HG02870 (cell line): ENCODE measurements around the gene ZDHHC11.
"Not testable (repeated sequence)": the region's sequence is repeated elsewhere in the genome, so short reads cannot be mapped to it uniquely, and the experiment has no call there.

Experiments
- ATAC-seq: cut with Tn5 transposase; IDR thresholded peaks from one replicate; pipeline ENCODE4 v1.9.1; 2021; ENCODE audit warnings: mild to moderate bottlenecking, moderate library complexity; ENCODE audit not compliant: unreplicated experiment

ZDHHC11 gene

DNA sequence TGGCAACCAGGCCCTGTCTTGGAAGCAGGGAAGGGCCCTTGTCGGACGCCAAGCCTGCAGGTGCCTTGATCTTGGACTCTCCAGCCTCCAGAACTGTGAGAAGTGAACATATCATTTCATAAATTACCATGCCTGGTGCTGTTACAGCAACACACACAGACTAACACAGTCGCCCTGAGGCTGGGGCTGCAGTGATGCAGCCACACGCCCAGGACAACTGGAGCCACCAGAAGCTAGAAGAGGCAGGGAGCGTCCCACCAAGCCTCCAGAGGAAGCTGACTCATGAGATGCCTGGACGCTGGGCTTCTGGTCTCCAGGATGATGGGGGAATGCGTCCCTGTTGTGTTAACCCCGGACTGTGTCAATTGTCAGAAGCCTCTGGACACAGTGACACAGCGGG is 71.8 kb downstream of the ZDHHC11 start:
- not testable (repeated sequence) for ATAC-seq

DNA sequence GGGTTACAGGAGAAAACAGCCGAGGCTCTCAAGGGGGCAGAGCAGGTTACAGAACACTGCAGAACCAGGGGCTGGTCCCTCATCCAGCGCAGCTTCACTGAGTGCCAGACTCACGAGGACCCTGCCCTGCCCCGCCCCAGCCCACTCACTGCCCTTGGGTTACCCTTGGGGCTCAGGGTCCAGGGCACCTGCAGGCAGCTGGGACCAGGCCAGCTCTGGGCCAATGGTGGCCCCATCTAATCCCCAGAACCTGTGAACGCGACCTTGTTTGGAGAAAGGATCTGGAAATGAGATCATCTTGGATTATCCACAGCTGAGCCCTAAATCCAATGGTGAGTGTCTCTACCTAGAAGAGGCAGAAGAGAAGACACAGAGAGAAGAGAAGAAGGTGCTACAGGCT is 72.4 kb downstream of the ZDHHC11 start:
- ATAC-seq = not testable (repeated sequence)

DNA sequence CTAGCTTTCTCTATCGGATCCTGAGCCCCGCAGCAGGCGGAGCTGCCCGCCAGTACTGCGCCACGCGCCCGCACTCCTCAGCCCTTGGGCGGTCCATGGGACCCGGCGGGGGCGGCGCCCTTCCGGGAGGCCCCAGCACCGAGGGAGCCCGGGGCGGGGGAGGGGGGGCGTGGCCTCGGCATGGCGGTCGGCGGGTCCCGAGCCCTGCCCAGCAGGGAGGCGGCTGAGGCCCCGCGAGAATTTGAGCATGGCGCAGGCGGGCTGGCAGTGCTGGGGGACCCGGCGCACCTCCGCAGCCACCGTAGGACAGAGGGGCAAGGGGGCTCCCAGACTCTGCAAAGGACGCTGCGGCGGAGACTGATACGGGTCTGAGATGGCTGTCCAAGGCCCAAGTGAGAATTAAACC is 73.0 kb downstream of the ZDHHC11 start:
- ATAC-seq = no peak

DNA sequence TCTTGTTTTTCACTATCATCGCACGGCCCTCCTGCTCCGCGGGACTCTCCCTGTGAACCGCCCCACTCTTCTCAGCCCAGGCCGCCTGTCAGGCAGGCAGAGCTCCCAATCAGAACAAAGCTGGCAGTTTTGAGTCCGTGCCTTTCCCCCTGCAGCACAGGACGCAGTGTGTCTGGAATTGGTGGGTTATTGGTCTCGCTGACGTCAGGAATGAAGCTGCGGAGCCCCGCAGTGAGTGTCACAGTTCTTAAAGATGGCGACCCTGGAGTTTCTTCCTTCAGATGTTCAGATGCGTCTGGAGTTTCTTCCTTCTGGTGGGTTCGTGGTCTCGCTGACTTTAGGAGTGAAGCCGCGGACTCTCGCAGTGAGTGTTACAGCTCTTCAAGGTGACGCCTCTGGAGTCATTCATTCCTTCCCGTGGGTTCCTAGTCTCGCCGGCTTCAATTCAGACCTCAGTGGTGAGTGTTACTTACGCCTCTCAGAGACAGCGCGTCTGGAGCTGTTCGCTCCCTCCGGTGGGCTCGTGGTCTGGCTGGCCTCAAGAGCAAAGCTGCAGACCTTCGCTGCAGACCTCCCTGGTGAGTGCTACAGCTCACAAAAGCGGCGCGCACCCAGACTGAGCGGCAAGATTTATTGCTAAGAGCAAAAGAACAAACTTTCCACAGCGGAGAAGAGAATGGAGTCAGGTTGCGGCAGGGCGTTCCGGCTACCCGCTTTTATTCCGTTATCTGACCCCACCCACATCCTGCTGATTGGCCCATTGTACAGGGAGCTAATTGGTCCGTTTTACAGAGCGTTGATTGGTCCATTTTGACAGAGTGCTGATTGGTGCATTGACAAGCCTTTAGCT is 73.7 kb downstream of the ZDHHC11 start:
- no peak for ATAC-seq

DNA sequence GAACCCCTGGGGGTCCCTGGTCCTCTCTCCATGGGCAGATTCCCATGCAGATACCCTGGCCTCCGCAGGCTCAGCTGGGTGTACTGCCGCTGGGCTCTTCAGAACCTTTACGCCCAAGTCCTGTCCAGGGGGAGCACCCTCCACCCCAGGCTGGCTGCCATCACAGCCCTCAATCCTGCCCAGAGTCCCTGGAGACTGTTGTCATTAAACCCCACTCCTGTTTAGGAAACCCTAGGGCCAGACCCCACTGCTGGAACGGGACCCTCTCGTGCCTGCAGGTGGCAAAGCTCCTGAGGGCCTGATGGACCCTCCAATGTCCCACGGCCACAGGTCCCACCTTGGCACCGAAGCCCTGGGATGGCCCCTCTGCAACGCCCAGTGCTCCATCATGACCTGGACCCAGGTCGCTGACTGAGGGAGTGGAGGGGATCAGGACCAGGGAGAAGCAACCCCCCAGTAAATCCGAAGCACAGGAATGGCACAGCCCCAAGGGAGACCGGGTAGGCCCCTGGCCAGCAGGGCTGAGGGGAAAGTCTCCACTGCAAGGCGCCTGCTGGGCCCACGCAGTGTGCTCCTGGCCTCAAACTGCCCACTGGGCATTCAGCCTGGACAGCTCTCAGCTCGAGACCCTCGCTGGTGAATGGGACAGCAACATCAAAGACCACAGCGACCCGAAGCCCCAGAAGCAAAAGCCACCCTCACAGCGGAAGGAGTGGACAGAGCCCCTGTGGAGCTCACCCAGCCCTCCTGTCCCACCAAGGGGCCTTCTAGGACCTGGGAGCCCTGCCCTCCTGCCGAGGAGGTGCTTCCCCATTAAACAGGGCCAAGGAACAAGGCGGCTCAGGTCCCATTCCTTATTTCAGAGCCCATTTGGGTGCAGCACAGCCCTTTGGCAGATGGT is 74.6 kb downstream of the ZDHHC11 start:
- no peak for ATAC-seq

DNA sequence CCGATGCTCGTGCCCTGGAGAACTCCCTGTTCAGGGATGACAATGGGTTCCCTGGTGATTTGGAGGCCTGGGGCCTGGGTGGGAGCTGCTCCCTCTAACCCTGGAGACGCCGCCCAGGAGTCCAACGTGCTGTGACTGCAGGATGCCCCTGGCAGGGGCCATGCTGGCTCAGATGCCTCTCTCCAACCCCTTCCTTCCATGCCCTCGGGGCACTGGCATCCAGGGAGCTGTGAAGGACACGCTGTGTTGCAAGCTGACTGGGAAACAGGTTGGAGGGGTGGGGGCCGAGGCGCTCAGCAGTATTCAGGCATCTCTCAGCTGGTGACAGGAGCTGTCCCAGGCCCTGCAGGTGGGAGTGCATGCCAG is 75.2 kb downstream of the ZDHHC11 start:
- ATAC-seq = not testable (repeated sequence)

DNA sequence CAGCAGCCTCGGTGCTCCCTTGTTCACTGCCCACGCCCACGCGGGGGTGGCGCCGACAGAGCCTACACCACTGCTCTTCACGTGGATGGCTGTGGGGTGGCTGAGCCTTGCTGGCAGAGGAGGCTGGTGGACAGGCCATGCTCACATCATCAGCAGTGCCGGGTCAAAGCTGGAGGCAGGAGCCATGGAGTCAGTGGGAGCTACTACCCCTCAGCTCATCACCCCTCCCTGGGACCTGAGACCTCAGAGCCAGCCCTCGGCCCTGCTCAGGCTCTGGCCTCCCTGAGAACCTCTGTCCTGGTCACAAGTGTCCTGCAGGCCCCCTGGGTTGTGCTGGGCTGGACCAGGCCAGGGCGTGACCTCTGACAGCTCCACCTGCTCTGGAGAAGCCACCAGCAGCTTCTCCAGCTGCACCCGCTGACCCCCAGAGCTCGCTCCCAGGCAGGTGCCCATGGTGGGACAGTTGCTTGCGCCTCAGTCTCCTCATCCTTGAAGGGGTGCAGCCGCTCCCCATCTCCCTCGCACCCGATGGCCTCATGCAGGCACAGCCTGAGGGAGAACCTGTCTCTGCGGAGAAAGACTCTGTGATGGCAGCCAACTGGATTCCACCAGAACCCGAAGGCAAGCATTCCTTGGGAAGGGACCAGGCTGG is 75.8 kb downstream of the ZDHHC11 start:
- ATAC-seq = not testable (repeated sequence)

DNA sequence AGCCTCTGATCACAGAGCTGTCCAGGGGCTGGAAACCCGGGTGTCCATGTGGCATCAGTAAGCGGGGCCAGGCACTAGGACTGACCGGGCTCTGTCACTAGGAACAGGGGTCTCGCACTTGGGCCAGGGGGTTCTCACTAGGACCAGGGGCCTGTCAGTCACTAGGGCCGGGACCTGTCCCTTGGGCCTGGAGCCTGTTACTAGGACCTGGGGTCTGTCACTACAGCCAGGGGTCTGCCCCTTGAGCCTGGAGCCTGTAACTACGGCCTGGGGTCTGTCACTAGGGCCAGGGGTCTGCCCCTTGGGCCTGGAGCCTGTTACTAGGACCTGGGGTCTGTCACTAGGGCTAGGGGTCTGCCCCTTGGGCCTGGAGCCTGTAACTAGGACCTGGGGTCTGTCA is 76.5 kb downstream of the ZDHHC11 start:
- not testable (repeated sequence) for ATAC-seq

DNA sequence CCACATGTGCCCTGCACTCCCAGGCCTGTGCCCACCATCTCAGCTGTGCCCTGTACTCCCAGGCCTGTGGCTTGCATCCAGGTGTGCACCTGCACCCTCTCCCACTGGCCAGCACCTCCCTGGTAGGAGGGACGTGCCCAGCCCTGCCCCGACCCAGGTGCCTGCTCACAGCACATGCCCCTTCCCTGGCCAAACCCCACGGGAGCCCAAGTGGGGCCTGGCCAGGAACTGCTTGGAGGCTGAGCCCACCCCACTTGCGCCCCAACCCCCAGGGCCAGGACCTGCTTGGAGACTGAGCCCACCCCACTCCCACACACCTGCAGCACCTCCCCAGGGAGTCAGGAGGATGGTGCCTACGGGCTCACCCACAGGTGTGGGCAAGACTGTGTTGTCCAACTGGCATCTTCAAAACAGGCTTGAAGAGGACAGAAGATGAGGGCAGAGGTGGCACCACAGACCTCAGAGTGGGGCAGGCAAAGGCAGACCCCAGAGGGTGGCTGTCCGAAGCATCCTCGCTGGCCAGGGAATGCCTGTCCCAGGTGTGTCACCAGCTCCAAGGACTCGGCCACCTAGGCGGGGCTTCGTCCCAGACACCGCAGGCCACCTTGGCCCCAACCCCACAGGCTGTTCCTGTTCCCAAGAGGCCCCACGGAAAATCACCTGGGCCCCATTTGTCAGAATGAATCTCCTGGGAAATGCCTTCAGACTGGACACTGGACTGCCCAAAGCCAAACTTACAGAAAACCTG is 77.1 kb downstream of the ZDHHC11 start:
- ATAC-seq = no peak

DNA sequence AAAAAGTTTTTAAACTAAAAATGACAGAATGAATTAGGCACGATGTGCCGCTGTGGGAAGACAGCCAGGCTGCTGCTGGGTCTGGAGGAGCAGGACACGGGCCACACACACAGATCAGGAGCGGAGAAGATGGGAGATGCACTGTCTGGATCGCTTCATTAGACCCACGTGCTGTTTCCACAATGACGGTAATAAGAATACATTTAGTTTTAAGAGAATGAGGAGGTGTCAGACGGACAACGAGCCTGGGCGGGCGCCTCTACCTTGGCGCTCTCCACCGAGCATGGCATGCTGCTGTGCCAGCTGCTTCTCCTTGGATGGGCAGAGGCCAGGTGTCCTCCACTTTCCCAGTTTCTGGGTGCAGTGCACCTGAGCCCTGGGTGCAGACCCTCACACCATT is 77.9 kb downstream of the ZDHHC11 start:
- ATAC-seq = not testable (repeated sequence)

DNA sequence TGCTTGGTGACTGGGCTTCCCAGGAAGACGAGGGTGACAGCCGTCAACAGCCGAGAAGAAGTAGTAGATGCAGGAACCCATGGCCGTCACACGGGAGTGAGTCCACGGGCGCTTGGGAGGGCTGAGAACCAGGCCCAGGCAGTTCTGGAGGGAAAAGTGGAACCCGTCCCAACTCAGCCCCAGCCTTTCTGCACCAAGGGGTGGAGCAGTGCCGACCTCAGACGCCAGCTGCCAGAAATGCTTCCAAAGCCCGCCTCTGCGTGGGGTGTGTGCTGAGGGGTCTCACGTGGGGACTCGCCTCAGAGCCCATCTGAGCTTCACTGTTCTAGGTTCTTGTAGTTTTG is 78.3 kb downstream of the ZDHHC11 start:
- not testable (repeated sequence) for ATAC-seq

DNA sequence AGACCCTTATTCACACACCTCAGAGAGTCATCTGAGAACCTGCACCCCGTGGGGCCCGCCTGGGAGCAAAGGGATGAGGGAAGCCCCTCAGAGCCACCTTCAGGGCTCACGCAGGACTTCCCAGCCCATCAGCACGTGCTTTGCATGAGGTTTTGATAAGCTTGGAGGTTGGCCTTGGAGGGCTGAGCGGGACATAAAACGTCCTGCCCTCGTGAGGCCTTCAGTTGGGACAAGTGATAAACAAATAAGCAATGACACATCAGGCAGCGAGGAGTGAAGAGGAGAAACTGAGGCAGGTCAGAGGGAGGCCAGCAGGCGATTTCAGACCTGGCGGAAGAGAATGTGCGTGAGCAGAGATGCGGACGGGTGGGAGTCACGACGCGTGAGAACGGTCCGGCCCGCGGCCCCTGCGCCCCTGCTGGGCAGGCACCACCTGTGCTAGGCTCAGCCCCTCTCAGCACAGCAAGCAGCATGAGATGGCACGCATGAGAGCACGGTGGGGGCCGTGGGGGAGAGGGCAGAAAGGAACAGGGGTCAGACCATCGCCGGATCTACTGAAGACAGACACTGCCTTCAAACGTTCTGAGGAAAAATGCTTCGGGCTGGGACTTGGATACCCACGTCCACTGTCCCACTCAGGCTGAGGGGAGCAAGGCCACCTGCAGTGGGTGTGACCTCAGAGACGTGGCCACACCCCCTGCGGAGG is 78.8 kb downstream of the ZDHHC11 start:
- ATAC-seq = not testable (repeated sequence)

DNA sequence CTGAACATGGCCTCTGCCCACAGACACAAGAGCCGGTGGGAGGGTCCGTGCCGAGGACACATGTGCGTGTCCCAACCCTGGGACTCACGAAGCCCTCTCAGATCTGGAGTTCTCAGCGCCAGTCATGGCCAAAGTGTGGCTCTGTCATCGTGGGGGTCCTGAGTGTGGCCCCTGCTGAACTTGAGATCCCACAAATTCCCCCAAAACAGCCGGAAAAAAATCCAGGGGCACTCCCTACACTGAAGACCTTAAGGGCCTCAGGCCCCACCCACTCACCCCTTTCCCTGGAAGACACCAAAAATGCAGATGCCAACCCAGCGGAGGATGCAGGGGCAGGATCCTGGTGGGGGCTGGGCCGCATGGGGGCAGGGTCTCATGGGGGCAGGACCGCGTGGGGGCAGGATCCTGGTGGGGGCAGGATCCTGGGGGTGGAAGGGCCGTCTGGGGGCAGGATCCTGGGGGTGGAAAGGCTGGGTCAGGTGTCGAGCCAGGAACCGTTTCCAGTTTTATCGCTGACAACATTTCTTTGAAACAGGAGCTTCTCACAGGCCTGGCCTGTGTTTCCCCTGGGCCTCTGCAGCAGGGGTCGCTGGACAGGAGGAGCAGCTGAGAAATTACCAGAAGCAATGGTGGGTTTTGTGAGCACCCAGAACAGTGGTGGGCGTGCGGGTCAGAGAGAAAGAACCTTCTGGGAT is 79.6 kb downstream of the ZDHHC11 start:
- not testable (repeated sequence) for ATAC-seq

DNA sequence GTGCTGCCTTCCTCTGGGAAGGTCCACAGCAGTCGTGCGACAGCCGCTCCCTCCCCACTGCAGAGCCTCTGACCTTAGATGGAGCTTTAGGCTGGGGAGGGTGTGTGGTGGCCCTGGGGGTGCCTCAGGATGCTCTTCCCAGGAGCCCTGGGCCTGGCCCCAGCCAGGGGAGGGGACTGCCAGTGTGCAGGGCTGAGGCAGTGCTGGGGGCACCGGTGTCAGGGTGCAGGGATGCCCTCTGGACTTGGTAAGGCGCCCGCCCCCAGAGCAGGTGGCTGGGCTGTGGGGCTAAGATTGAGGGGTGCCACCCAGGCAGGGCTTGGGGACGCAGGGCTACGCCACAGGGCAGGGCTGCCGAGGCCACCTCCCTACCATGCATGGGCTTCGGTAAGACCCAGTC is 80.2 kb downstream of the ZDHHC11 start:
- ATAC-seq = not testable (repeated sequence)

DNA sequence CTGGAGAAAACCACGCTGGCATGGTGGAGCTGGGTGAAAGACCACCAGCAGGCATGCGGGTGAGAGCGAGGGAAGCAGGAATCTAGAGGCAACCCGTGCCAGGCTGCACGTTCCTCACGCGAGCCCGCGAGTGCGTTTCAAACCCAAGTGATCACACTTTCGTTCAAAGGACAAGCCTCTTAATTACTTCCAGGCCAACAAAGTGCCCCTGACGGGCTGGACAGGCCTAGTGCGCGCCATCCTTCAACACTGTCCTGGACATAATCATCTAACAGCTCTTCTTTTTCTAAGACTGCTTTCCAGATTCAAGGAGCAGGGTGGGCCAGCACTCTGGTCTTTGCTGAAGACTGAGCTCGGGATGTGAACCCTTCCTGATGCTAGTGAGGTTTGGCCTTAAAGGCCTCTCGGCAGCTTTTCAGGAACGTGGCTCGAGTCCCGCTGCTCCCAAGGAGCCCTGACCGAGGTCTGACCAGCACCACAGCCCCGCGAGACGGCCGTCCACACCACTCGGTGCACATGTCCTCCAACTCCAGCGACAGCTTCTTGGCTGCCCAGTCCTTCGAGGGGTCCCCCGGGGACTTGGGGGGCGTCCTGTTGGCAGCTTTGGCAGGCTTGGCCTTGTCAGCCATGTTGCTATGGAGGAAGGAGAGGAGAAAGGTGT is 81.2 kb downstream of the ZDHHC11 start:
- not testable (repeated sequence) for ATAC-seq

DNA sequence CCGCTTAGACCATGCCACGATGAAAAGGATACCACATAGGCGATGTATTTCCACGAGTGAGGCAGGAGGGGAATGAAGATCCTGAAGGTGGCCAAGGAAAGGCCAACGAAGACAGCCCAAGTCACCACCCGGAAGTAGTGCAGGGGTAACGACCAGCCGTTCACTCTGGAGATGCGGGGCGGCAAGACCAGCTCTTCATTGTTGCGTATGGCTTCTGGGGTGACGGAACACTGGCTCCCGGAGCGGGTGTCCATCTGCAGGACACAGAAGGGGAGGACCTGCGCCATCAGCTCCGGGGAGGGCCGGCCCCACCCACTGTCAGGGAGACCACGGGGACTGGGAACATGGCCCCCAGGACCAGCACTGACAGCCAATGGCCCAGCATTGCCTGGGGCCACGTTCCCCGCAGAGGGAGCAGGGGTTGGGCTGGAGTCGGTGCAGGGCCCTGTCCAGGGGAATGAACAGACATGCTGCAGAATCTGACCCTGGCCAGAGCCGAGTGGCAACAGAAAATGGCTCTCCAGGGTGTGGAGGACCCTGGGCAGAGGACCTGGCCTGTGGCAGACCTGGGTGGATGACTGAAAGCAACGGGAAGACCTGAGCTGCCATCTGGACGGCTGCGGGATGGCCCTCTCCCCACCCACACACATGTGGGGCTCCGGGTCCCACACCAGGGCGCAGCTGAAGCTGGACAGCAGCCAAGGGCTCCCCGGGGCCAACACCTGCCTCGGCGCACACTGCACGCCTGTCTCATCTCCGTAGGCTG is 83.9 kb downstream of the ZDHHC11 start:
- no peak for ATAC-seq

DNA sequence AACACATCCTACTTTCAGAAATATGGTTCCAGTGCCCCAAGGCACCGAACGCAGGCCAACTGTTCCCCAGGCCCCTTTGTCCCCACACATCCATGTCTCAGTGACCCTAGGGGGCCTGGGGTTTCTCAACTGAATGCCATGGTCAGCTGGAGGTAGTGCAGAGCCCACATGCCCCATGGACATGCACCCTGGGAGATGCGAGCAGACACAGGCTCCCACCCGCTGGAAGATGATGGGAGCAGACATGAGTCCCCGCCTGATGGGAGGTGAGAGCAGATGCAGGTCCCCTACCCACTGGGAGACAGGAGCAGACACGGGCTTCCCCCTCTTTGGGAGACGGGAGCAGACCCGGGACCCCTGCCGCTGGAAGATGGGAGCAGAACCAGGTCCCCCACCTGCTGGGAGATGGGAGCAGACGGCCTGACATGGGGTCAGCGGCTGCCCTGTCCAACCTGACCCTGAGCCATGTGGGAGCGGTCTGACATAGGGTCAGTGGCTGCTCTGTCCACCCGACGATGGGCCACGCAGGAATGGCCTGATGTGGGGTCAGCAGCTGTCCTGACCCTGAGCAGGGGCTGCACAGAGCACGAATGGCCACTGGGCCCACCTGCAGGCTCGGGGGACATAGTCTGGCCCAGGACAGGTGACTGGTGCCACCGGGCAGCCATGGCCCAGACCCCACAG is 84.7 kb downstream of the ZDHHC11 start:
- ATAC-seq = no peak
